Panc1 (cell line): ENCODE measurements around the gene PRMT6. TPM values are rescaled to one million over a fixed set of nuclear protein-coding genes. Genes with fewer than 3 reads are reported as not detected.

ENCODE experiments used
- ATAC-seq: fragments of 200-7000 bp; cut with Tn5 transposase; 2 replicates; pipeline ENCODE4 v1.9.1; 2020; ENCODE audit warnings: mild to moderate bottlenecking, moderate library complexity
- BruUV-seq: library from RNA; stranded (reverse); fragments of 400-500 nt; replicated peaks from 2 replicates; lab custom pipeline; 2021; lab: Mats Ljungman, UMichigan
- CTCF ChIA-PET: fragments of 300-600 bp; sonication (Branson Sonifier 250); formaldehyde crosslinking; loops from one replicate; lab custom pipeline; 2022; ENCODE audit warnings: antibody characterized with exemption; lab: Charles Lee
- POLR2A ChIA-PET: fragments of 300-600 bp; sonication (Branson Sonifier 250); formaldehyde crosslinking; loops from one replicate; lab custom pipeline; 2022; ENCODE audit warnings: antibody characterized with exemption; lab: Charles Lee
- DNase-seq: peaks from one replicate; pipeline ENCODE4 v3.0.0-alpha.2; 2010; ENCODE audit warnings: low read depth, low spot score
- H3K27ac ChIP-seq: 2 replicates; pipeline ENCODE4 v1.5.1; 2011; ENCODE audit warnings: mild to moderate bottlenecking, low read length, inconsistent platforms
- H3K27me3 ChIP-seq: fragments of 200-500 bp; sonication (Bioruptor generic); 2 replicates; pipeline ENCODE4 v1.6.0; 2014; ENCODE audit warnings: low read length, inconsistent platforms; ENCODE audit not compliant: control insufficient read depth, insufficient read depth
- H3K36me3 ChIP-seq: fragments of 200-500 bp; sonication (Bioruptor generic); 2 replicates; pipeline ENCODE4 v1.5.1; 2014; ENCODE audit warnings: inconsistent platforms, mild to moderate bottlenecking, low read length, moderate library complexity; ENCODE audit not compliant: control insufficient read depth, insufficient read depth
- H3K4me1 ChIP-seq: 2 replicates; pipeline ENCODE4 v1.5.1; 2011; ENCODE audit warnings: inconsistent platforms, mild to moderate bottlenecking, low read length, moderate library complexity; ENCODE audit not compliant: control insufficient read depth, insufficient read depth
- H3K4me3 ChIP-seq, 2 experiments: 2 replicates each; pipeline ENCODE4 v1.5.1; 2011 to 2012; ENCODE audit warnings: low read depth in 2 of 2, low read length in 2 of 2, mild to moderate bottlenecking in 2 of 2, inconsistent platforms in 1 of 2, moderate library complexity in 1 of 2
- H3K9me3 ChIP-seq: fragments of 200-500 bp; sonication (Bioruptor generic); 2 replicates; pipeline ENCODE4 v1.5.1; 2014; ENCODE audit warnings: low read depth, mild to moderate bottlenecking, inconsistent platforms, low read length, moderate library complexity; ENCODE audit not compliant: control insufficient read depth, insufficient read depth
- CTCF ChIP-seq: fragments of 450-650 bp; IDR thresholded peaks from 2 replicates; pipeline ENCODE4 v1.5.1; 2017; ENCODE audit warnings: mild to moderate bottlenecking
- POLR2AphosphoS5 ChIP-seq: IDR thresholded peaks from 2 replicates; pipeline ENCODE4 v1.6.1; 2012; ENCODE audit warnings: mild to moderate bottlenecking, low read depth, low read length, moderate library complexity
- SIN3A ChIP-seq: IDR thresholded peaks from 2 replicates; pipeline ENCODE4 v1.6.1; 2012; ENCODE audit warnings: low read depth, mild to moderate bottlenecking, low read length, moderate library complexity, borderline replicate concordance; ENCODE audit not compliant: insufficient read depth
- TCF7L2 ChIP-seq: IDR thresholded peaks from 2 replicates; pipeline ENCODE4 v1.6.1; 2011; ENCODE audit warnings: mild to moderate bottlenecking, low read depth, low read length, inconsistent platforms
- in situ Hi-C: cut with HindIII; loops from 2 replicates; pipeline ENCODE4 v1.10.0; 2016; ENCODE audit warnings: low sequenced_read_pairs, low pct_unique_long_range_greater_than_20kb
- intact Hi-C: fragments of 100-400 bp; cut with micrococcal nuclease; formaldehyde crosslinking; loops from one replicate; pipeline ENCODE4 v1.10.0; 2022; ENCODE audit not compliant: unreplicated experiment
- total RNA-seq: library from RNA; stranded (reverse); gene quantifications from one replicate; pipeline ENCODE4 v1.2.1, GENCODE V29; 2021; ENCODE audit not compliant: unreplicated experiment
- TF ChIP-seq, protein P1 (sequence below), 2 experiments: IDR thresholded peaks; 2 replicates each; pipeline ENCODE4 v1.6.1; 2011 to 2012; ENCODE audit warnings: low read depth in 2 of 2, control low read depth in 1 of 2, low read length in 1 of 2, mild to moderate bottlenecking in 1 of 2, moderate library complexity in 1 of 2; ENCODE audit not compliant: insufficient read depth in 1 of 2

The PRMT6 gene
- total RNA-seq, 1 experiment from 2014 or later, result 11.5 TPM

- TF ChIP-seq CTCF (no peak), TCF7L2 (no peak)
- ATAC-seq, result no peak
- no peaks in the 10 kb centered on the region for H3K9me3 ChIP-seq
Observed at GRCh38 chr1:107010582-107010981, 45.9 kb upstream of the PRMT6 start.

DNA sequence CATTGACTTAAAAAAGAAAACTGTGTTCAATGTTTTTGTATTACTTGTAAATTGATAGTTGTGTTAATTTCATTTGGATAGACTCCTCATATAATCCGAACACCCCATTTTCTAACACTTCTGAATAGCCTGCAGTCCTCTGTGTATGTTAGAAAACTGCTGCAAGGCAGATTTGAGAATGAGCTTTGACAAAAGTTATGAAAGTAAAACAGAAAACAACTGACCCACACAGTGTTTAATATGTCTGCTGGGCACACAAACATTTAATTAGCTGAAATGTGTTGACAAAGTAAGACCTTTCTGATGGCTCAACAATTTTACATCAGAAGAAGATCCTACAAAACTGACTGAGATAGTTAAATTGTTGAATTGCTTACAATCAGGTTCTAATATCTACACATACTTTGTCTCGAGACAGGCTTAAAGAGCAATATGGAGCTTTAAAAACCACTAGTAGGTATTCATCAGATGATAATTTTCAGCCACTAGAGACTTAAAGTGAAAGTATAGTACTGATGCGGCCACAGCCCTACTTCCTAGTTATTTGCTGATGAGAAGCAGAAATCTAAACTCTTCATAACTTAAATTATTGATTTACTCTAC lies 40.0 kb upstream of the PRMT6 start:
- Histone ChIP-seq H3K9me3 (no peaks in the 10 kb centered on the region), H3K36me3 (no peaks in the 10 kb centered on the region), H3K4me1 (no peaks in the 10 kb centered on the region), H3K27me3 (no peaks in the 10 kb centered on the region), H3K4me3 (no peak overlapping the region), H3K27ac (no peak overlapping the region)
- ChIA-PET CTCF (no interaction called here), POLR2A (no interaction called here)
- TF ChIP-seq TCF7L2 (no peak), SIN3A (no peak)
- TF ChIP-seq, protein P1, sequence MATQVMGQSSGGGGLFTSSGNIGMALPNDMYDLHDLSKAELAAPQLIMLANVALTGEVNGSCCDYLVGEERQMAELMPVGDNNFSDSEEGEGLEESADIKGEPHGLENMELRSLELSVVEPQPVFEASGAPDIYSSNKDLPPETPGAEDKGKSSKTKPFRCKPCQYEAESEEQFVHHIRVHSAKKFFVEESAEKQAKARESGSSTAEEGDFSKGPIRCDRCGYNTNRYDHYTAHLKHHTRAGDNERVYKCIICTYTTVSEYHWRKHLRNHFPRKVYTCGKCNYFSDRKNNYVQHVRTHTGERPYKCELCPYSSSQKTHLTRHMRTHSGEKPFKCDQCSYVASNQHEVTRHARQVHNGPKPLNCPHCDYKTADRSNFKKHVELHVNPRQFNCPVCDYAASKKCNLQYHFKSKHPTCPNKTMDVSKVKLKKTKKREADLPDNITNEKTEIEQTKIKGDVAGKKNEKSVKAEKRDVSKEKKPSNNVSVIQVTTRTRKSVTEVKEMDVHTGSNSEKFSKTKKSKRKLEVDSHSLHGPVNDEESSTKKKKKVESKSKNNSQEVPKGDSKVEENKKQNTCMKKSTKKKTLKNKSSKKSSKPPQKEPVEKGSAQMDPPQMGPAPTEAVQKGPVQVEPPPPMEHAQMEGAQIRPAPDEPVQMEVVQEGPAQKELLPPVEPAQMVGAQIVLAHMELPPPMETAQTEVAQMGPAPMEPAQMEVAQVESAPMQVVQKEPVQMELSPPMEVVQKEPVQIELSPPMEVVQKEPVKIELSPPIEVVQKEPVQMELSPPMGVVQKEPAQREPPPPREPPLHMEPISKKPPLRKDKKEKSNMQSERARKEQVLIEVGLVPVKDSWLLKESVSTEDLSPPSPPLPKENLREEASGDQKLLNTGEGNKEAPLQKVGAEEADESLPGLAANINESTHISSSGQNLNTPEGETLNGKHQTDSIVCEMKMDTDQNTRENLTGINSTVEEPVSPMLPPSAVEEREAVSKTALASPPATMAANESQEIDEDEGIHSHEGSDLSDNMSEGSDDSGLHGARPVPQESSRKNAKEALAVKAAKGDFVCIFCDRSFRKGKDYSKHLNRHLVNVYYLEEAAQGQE (IDR thresholded peaks at IDR 0.05; ENCODE audit: insufficient read depth in 1 of 2, low read depth in 2 of 2, low read length in 1 of 2), result no peak
- in situ Hi-C loops, result no loop called here
- no TSS peak for BruUV-seq
- ATAC-seq (no peak), DNase-seq (no peak)
- intact Hi-C loops, result no loop called here

More at GRCh38 chr1:107010582-107010981, 45.9 kb upstream of the PRMT6 start:
- BruUV-seq, result no TSS peak
- H3K4me1 ChIP-seq, result no peaks in the 10 kb centered on the region
- CTCF ChIA-PET, result no interaction called here
- H3K4me3 ChIP-seq, result no peak overlapping the region
- no peak overlapping the region for H3K27ac ChIP-seq
- no peaks in the 10 kb centered on the region for H3K36me3 ChIP-seq
- intact Hi-C loops, result no loop called here
- DNase-seq, result no peak
- H3K27me3 ChIP-seq, result no peaks in the 10 kb centered on the region
- in situ Hi-C loops, result no loop called here
- POLR2A ChIA-PET, result no interaction called here

GRCh38 chr1:107018445-107018844 lies 38.0 kb upstream of the PRMT6 start:
- no peak overlapping the region for H3K27ac ChIP-seq
- no peaks in the 10 kb centered on the region for H3K27me3 ChIP-seq
- ChIA-PET POLR2A (no interaction called here), CTCF (no interaction called here)
- no peak for TF ChIP-seq POLR2AphosphoS5
- no peak for TF ChIP-seq SIN3A
- TF ChIP-seq CTCF, result no peak
- TF ChIP-seq TCF7L2, result no peak
- TF ChIP-seq, protein P1 (IDR thresholded peaks at IDR 0.05; ENCODE audit: insufficient read depth in 1 of 2, low read depth in 2 of 2, low read length in 1 of 2), result no peak
- no peak for DNase-seq
- H3K4me1 ChIP-seq, result no peaks in the 10 kb centered on the region
- no peaks in the 10 kb centered on the region for H3K36me3 ChIP-seq
- ATAC-seq, result no peak
- intact Hi-C loops (no loop called here), in situ Hi-C loops (no loop called here)
- H3K9me3 ChIP-seq, result no peaks in the 10 kb centered on the region
- no TSS peak for BruUV-seq
- H3K4me3 ChIP-seq, result no peak overlapping the region
